Neural progenitor cell (in vitro differentiated cells): ENCODE data around the gene PLB1. TPM values are rescaled to one million over a fixed set of nuclear protein-coding genes. Genes with fewer than 3 reads are reported as not detected.

ENCODE experiments used
- DNase-seq: peaks from one replicate; pipeline ENCODE4 v3.0.0-alpha.2; 2016; ENCODE audit warnings: low spot score
- H2AFZ ChIP-seq: fragments of 200-600 bp; sonication (generic); replicated peaks from 2 replicates; pipeline ENCODE4 v1.6.1; 2016; ENCODE audit warnings: antibody characterized with exemption
- H3F3A ChIP-seq: fragments of 200-600 bp; sonication (generic); 2 replicates; pipeline ENCODE4 v1.6.1; 2016; ENCODE audit warnings: antibody characterized with exemption, low read depth
- H3K27ac ChIP-seq: fragments of 200-600 bp; sonication (generic); 2 replicates; pipeline ENCODE4 v1.5.1; 2016; ENCODE audit warnings: mild to moderate bottlenecking
- H3K27me3 ChIP-seq: fragments of 200-600 bp; sonication (generic); 2 replicates; pipeline ENCODE4 v1.6.1; 2016; ENCODE audit warnings: mild to moderate bottlenecking, moderate library complexity
- H3K36me3 ChIP-seq: fragments of 200-600 bp; sonication (generic); 2 replicates; pipeline ENCODE4 v1.5.1; 2016
- H3K4me1 ChIP-seq: fragments of 200-600 bp; sonication (generic); 2 replicates; pipeline ENCODE4 v1.6.1; 2016; ENCODE audit warnings: mixed run types
- H3K4me2 ChIP-seq: fragments of 200-600 bp; sonication (generic); 2 replicates; pipeline ENCODE4 v1.6.1; 2016
- H3K4me3 ChIP-seq: fragments of 200-600 bp; sonication (generic); 2 replicates; pipeline ENCODE4 v1.5.1; 2016
- H3K79me2 ChIP-seq: fragments of 200-600 bp; sonication (generic); 2 replicates; pipeline ENCODE4 v1.6.1; 2016; ENCODE audit warnings: low read depth
- H3K9ac ChIP-seq: fragments of 200-600 bp; sonication (generic); 2 replicates; pipeline ENCODE4 v1.6.1; 2016
- H3K9me3 ChIP-seq: fragments of 200-600 bp; sonication (generic); 2 replicates; pipeline ENCODE4 v1.5.1; 2016; ENCODE audit warnings: low read depth
- H4K20me1 ChIP-seq: fragments of 200-600 bp; sonication (generic); 2 replicates; pipeline ENCODE4 v1.6.1; 2016; ENCODE audit warnings: low read depth
- H3K27ac Mint-ChIP-seq: 3 replicates; pipeline ENCODE4 v1.8.0; 2021; ENCODE audit warnings: mixed read lengths
- H3K27me3 Mint-ChIP-seq: 2 replicates; pipeline ENCODE4 v1.8.0; 2022; ENCODE audit warnings: low read depth, mild to moderate bottlenecking, inconsistent platforms, moderate library complexity, mixed read lengths; ENCODE audit not compliant: insufficient read depth
- H3K36me3 Mint-ChIP-seq: 3 replicates; pipeline ENCODE4 v1.8.0; 2021; ENCODE audit warnings: mixed read lengths
- H3K4me1 Mint-ChIP-seq: 3 replicates; pipeline ENCODE4 v1.8.0; 2021; ENCODE audit warnings: mixed read lengths
- H3K4me3 Mint-ChIP-seq: 3 replicates; pipeline ENCODE4 v1.8.0; 2021; ENCODE audit warnings: mild to moderate bottlenecking, moderate library complexity, mixed read lengths
- H3K9me3 Mint-ChIP-seq: 3 replicates; pipeline ENCODE4 v1.8.0; 2020; ENCODE audit warnings: mixed read lengths
- CTCF ChIP-seq: fragments of 200-600 bp; sonication (generic); IDR thresholded peaks from 2 replicates; pipeline ENCODE4 v1.5.1; 2017; ENCODE audit warnings: antibody characterized with exemption, mild to moderate bottlenecking
- EZH2 ChIP-seq: fragments of 200-600 bp; sonication (generic); IDR thresholded peaks from 2 replicates; pipeline ENCODE4 v1.6.1; 2017; ENCODE audit warnings: antibody characterized with exemption, mild to moderate bottlenecking, moderate library complexity
- EZH2phosphoT487 ChIP-seq: fragments of 200-600 bp; sonication (generic); IDR thresholded peaks from 2 replicates; pipeline ENCODE4 v1.6.1; 2017; ENCODE audit warnings: antibody characterized with exemption
- total RNA-seq: library from RNA; depleted of rRNA; stranded (reverse); fragments of >200 nt; gene quantifications from 2 replicates; pipeline ENCODE4 v1.2.3, GENCODE V29; 2015; ENCODE audit warnings: low replicate concordance

PLB1 gene
- total RNA-seq, 1 donor from 2014 or later = not detected

DNA sequence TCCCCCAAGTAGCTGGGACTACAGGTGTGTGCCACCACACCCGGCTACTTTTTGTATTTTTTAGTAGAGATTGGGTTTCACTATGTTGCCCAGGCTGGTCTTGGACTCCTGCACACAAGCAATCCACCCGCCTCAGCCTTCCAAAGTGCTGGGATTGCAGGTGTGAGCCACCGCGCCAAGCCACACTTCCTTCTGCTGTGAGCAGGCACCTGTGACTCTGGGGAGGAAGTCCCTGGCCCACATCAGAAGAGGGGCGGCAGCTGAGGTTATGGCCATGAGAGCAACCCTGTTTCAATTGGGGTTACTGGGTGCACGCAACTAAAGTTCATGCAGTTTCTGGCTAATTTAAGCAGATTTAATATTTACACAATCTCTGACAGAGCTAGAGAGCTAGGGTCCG is 91.0 kb downstream of the PLB1 start:
- Histone ChIP-seq H3K4me1 (peaks cover 7% of the 10 kb centered on the region), H4K20me1 (no peaks in the 10 kb centered on the region), H3K36me3 (no peaks in the 10 kb centered on the region), H3K4me3 (no peak overlapping the region), H3K9ac (no peak overlapping the region), H3K27ac (no peak overlapping the region), H2AFZ (no peak overlapping the region), H3K79me2 (no peaks in the 10 kb centered on the region), H3K4me2 (no peak overlapping the region), H3K9me3 (no peaks in the 10 kb centered on the region), H3F3A (no peaks in the 10 kb centered on the region), H3K27me3 (no peaks in the 10 kb centered on the region)
- Mint-ChIP-seq H3K27ac (no peak overlapping the region), H3K36me3 (no peaks in the 10 kb centered on the region), H3K9me3 (no peaks in the 10 kb centered on the region), H3K4me3 (no peak overlapping the region), H3K4me1 (peaks cover 21% of the 10 kb centered on the region), H3K27me3 (peaks cover 2% of the 10 kb centered on the region)
- no peak for DNase-seq
- TF ChIP-seq EZH2phosphoT487 (no peak), EZH2 (no peak), CTCF (no peak)

- no peaks in the 10 kb centered on the region for H3K36me3 Mint-ChIP-seq
- Histone ChIP-seq H4K20me1 (no peaks in the 10 kb centered on the region), H3K4me1 (peaks cover 7% of the 10 kb centered on the region), H3F3A (no peaks in the 10 kb centered on the region), H3K9me3 (no peaks in the 10 kb centered on the region), H3K4me3 (no peak overlapping the region), H3K27ac (no peak overlapping the region), H3K27me3 (no peaks in the 10 kb centered on the region), H2AFZ (no peak overlapping the region), H3K9ac (no peak overlapping the region), H3K79me2 (no peaks in the 10 kb centered on the region), H3K4me2 (no peak overlapping the region), H3K36me3 (no peaks in the 10 kb centered on the region)
- no peak for DNase-seq
- no peak overlapping the region for H3K4me3 Mint-ChIP-seq
- TF ChIP-seq EZH2 (no peak), CTCF (no peak), EZH2phosphoT487 (no peak)
- H3K4me1 Mint-ChIP-seq = peaks cover 21% of the 10 kb centered on the region
- H3K27ac Mint-ChIP-seq = no peak overlapping the region
- peaks cover 2% of the 10 kb centered on the region for H3K27me3 Mint-ChIP-seq
- no peaks in the 10 kb centered on the region for H3K9me3 Mint-ChIP-seq
Measured at GRCh38 chr2:28587526-28588291, 91.8 kb downstream of the PLB1 start.

DNA sequence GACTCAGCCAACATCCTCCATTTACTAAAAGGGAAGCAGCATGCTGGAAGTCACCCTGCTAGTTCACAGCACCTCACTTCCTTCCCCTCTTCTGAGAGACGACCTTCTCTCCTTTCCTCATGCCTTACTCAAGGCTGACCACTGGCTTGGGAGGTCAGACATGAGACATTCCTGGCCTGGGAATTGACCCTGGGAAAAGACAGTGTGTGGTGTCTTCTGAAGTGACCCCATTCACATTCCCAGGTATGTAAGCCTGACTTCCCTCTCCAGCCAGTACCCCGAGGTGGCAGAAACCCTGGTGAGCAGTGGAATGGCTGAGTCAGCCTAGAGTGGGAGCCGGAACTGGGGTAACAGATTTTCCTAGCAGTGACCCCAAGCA is 92.4 kb downstream of the PLB1 start:
- H3F3A ChIP-seq = no peaks in the 10 kb centered on the region
- no peak overlapping the region for H3K27ac ChIP-seq
- H3K36me3 Mint-ChIP-seq = no peaks in the 10 kb centered on the region
- TF ChIP-seq EZH2phosphoT487 = no peak
- no peak for TF ChIP-seq CTCF
- TF ChIP-seq EZH2 = no peak
- no peak overlapping the region for H3K4me2 ChIP-seq
- no peaks in the 10 kb centered on the region for H4K20me1 ChIP-seq
- H3K9me3 ChIP-seq = no peaks in the 10 kb centered on the region
- H3K79me2 ChIP-seq = no peaks in the 10 kb centered on the region
- no peaks in the 10 kb centered on the region for H3K9me3 Mint-ChIP-seq
- H3K36me3 ChIP-seq = no peaks in the 10 kb centered on the region
- H3K4me1 ChIP-seq = peaks cover 7% of the 10 kb centered on the region
- peak overlapping the region; percentile 63 for H3K27ac Mint-ChIP-seq
- H3K27me3 Mint-ChIP-seq = peaks cover 2% of the 10 kb centered on the region
- no peak overlapping the region for H2AFZ ChIP-seq
- no peak overlapping the region for H3K4me3 ChIP-seq
- H3K9ac ChIP-seq = no peak overlapping the region
- peaks cover 26% of the 10 kb centered on the region for H3K4me1 Mint-ChIP-seq
- H3K4me3 Mint-ChIP-seq = no peak overlapping the region
- H3K27me3 ChIP-seq = no peaks in the 10 kb centered on the region
- no peak for DNase-seq
